Activated CD8-positive, alpha-beta memory T cell treated with anti-CD3 and anti-CD28 coated beads for 1 hour (primary cell): ENCODE data around the gene LOXHD1.

Source experiments
- DNase-seq, 2 donors: peaks; one replicate each; pipeline ENCODE4 v3.0.0-alpha.2; 2020; ENCODE audit warnings: low read depth in 1 of 2; ENCODE audit errors: extremely low read depth in 1 of 2

Gene LOXHD1, protein sequence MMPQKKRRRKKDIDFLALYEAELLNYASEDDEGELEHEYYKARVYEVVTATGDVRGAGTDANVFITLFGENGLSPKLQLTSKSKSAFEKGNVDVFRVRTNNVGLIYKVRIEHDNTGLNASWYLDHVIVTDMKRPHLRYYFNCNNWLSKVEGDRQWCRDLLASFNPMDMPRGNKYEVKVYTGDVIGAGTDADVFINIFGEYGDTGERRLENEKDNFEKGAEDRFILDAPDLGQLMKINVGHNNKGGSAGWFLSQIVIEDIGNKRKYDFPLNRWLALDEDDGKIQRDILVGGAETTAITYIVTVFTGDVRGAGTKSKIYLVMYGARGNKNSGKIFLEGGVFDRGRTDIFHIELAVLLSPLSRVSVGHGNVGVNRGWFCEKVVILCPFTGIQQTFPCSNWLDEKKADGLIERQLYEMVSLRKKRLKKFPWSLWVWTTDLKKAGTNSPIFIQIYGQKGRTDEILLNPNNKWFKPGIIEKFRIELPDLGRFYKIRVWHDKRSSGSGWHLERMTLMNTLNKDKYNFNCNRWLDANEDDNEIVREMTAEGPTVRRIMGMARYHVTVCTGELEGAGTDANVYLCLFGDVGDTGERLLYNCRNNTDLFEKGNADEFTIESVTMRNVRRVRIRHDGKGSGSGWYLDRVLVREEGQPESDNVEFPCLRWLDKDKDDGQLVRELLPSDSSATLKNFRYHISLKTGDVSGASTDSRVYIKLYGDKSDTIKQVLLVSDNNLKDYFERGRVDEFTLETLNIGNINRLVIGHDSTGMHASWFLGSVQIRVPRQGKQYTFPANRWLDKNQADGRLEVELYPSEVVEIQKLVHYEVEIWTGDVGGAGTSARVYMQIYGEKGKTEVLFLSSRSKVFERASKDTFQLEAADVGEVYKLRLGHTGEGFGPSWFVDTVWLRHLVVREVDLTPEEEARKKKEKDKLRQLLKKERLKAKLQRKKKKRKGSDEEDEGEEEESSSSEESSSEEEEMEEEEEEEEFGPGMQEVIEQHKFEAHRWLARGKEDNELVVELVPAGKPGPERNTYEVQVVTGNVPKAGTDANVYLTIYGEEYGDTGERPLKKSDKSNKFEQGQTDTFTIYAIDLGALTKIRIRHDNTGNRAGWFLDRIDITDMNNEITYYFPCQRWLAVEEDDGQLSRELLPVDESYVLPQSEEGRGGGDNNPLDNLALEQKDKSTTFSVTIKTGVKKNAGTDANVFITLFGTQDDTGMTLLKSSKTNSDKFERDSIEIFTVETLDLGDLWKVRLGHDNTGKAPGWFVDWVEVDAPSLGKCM (N-terminal part only)

DNA sequence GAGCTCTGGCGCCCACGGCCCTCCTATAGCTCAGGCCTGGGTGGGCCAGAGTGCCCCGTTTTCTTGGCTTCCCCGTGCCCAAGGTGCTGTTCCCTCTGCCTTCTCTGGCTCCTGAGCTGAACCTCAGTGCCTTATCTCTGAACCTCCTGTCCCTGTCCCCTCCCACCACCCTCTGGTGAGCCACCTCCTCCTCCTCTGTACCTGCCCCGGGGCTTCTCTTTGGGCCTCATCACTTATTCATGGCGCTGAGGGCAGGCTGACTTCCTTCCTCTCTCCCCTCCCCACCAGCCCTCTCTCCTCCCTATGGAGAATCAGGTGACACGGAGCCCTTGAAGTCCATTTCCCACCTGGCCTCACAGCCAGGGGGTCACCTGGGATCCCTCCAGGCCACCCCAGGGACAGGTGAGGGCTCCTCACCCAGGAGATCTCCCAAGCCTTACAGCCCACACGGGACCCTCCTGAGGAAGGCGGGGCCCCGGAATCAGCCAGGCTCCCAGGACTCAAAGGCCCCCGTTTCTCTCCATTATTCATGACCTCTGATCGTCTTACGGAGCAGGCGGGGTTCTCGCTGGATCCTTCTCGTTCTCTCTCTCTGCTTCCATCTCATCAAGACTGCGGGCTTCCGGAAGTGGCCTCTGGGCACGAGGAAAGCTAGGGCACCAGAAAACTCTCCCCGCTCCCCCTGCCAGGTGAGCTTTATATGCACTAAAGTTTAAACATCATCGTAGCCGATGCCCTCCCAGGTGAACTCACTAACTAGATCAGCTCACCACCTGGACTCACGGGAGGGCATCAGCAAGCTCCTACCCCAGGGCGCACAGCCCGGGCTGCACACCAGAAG lies at the start of gene LOXHD1:
TSS of gene LOXHD1 (minus strand) at position 106 of the 841 bp plus-strand sequence. CDS start 187 bp downstream, outside the sequence.
- no peak for DNase-seq

DNA sequence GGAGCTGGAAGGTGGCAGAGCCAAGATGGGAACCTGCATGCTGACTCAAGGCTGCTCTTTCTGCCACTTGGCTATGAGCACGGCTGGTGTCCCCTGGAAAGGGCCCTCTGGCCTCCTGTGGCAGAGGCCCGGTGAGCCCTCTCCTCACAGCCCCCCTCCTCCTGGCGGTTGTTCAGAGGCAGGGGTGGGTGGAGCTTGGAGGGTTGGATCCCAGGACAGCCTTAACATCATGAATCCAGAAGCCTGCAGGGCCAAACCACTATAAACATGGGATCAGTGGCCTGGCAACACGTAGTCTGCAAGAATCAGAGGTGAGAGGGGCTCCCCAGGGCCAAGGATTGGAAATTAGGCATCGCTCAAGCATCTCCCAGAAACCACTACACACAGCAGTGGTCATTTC lies 48.5 kb upstream of the LOXHD1 start:
- DNase-seq = no peak

DNA sequence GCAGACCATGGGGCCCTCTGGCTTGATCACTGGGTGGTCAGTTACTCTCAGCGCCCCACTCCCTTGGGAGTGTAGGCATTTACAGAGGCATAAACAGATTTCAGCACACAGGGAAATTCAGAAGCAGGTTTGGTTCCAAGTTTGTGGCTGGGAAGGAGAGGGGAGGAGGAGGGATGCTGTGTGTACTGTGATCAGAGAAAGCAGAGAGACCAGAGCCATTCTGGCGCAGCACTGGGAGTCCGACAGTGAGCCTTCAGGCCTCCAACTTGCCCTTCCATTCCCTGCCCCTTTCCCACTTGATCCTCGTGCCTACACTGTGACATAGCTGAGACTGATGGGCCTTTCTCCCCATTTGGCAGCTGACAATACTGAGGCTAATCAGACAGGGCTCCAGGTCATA lies 47.8 kb upstream of the LOXHD1 start:
- no peak for DNase-seq

DNA sequence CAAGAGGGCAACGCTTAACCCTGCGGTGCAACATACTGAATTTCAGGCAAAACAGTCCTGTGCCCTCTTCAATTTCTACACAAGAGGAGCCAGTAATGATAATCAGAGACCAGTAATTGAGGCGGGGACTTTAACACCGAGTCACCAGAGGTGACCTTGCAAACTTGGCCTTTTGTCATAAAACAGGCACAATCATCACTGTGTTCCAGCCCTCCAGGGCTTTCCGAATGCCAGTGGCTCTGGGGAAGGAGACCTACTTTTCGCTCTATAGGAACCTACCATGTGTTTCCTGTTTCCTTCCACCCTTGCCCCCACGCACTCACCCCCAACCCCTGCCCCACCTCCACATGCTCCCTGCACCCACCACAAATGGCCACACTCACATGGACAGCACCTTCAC lies 47.2 kb upstream of the LOXHD1 start:
- DNase-seq = no peak

DNA sequence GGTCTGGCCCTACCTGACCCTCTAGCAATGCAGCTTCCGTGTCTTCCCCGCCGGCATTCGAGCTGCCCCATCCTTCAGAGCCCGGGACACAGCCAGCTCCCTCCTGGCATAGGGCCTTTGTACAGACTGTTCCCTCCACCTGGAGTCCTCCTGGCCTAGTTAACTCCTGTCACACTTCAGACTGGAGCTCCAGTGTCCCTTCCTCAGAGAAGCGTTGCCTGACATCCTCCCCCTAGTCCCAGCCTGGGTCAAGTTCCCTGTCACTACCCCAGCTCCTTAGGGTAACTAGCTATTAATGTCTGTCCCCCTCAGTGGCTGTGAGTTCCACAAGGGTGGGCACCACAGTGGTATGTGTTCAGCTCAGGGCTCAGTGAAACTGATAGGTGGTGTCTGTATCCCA lies 45.5 kb upstream of the LOXHD1 start:
- DNase-seq = no peak

DNA sequence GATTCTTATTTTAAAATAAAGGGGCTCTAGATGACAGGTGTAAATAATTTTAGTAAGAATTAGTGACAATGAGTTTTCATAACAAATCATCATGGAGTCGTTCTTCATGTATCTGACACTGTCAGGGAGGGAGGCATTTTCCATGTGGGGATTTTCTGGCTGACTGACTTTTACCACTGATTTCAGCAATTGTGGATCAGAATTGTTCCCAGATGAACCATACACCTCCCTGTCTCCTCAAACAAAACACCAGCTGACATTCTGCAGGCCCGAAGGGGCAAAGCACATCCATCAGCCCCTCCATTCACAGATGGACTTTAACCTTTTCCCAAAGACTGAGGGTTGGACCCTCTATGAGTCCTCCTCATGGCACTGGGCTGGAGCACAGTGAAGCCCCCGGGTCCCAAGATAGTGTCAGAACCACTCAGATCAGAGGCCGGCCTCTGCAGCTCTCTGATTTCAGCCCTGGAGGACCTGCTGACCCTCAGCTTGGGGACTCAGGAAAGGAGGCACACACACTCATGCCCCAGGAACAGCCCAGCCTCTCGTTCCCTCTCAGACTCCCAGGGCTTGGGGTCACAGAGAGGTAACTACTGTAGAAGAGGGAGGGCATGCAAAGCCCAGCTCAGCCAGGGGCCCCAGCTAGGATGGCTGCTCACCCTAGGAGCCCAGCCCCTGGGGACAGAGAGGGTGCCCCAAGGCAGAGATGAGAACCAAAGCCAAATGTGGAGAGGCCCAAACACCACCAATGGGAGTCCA lies 43.2 kb upstream of the LOXHD1 start:
- no peak for DNase-seq

DNA sequence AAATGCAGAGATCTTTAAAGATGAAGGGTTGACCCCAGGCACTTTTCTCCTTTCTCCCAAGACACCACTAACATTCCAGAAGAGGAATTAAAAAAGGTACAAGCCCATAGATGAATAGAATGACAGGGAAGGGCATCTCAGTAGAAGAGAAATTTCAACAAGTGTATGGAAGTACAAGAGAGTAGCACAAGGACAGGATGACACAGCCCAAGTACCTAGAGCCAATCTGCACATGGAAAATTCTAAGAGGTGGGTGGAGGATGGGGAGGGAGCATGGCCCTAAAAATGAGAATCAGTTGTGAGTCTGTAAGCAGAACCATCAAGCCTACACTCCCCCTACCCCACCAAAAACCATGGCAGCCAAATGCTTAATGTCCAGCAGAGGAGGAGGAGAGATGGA lies 39.7 kb upstream of the LOXHD1 start:
- no peak for DNase-seq

DNA sequence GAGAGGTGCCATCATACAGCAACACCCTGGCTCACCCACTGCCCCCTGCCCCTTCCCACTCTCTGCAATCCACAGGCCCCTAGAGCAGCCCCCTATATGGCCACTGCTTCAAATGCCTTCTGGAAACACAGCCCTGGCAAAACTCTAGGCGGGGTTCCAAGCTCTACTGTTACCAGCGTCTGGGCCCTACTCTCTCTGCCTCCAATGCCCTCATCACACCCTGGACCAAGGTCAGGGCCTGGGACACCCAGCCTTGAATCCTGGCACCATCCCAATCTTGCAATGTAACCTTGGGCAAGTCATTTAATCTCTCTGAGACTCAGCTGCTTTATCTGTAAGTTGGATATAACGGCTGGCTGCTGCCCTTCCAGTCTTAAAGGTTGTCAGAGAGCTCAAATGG lies 39.2 kb upstream of the LOXHD1 start:
- DNase-seq = no peak

DNA sequence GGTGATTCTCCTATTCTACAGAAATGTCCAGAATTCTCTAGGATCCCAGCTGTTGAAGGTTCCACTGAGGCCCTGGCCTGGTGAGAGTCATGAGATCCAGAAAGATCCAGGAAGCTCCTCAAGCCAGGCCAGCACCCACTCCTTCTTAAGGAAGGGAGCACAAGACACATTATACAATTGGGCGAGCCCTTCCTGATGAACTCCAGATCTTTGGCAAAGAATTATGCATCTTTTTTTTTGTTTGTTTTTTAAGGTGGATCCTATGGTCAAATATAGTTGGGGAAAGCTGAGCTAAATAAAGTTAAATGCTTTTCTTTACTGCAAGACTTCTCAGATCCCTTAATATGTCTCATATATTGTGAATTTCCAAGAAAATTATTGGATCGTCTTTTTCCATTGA lies 37.0 kb upstream of the LOXHD1 start:
- DNase-seq = no peak

DNA sequence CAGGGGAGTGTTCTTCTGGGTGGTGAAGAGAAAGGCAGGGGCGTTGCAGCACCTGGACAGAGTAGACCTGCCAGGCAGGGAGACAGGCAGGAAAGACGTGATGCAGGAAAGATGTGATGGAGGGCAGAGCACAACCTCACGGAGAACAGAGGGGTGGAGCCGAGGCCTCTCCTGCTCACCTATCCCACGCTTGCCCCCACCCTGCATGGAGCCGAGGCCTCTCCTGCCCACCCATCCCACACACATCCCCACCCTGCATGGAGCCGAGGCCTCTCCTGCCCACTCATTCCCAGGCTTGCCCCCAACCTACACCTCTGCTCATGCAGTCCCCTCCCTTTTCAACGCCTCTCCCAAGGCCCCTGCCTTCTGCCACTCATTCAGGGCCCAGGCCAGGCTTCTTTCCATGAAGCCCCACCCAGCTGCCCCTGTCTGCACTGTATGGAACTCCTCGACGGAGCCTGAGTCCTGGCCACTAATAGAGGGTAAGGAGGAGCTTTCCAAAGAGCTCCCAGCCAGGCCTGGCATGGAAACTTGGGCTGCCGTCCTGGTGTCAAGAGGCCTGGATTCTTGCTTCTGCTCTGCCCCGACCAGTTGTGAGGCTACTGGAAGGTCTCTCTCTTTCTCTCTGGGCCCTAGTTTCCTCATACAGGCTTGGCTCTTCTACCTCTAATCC lies 32.0 kb upstream of the LOXHD1 start:
- DNase-seq = no peak

DNA sequence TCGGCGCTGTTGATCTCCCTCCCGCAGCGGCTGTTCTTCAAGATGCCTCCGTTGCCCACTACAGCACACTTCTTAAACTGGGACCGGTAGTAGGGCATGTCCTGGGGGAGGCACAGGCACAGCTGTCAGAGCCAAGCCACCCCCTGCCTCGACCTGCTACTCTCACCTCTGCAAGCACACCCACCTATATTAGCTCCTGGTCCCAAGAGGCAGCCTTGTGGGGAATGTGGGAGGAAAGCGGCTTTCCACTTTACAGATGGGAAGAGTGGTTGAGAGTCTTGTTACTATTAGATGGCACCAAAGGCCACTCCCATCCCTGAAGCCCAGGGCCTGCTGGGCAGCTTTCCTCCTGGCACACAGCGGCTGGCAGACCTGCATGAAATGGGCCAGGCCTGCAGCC lies 29.2 kb upstream of the LOXHD1 start:
- DNase-seq = no peak

DNA sequence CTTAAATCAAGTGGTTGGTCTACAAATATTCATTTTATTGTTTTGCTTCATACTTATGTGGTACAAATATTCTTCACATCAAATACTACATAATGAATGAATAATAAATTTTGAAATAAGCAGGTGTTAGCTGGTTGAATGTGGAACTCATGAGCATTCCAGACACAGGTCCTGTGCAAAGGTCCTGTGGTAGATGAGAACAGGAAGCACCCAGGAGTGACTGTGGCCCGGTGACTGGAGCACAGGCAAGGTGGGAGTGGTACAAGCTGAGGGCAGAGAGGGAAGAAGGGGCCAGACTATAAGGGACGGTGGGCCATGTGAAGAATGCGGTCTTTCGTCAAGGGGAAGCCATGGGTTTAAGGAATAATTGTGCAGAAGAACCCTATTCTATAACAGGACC lies 26.2 kb upstream of the LOXHD1 start:
- DNase-seq = no peak

DNA sequence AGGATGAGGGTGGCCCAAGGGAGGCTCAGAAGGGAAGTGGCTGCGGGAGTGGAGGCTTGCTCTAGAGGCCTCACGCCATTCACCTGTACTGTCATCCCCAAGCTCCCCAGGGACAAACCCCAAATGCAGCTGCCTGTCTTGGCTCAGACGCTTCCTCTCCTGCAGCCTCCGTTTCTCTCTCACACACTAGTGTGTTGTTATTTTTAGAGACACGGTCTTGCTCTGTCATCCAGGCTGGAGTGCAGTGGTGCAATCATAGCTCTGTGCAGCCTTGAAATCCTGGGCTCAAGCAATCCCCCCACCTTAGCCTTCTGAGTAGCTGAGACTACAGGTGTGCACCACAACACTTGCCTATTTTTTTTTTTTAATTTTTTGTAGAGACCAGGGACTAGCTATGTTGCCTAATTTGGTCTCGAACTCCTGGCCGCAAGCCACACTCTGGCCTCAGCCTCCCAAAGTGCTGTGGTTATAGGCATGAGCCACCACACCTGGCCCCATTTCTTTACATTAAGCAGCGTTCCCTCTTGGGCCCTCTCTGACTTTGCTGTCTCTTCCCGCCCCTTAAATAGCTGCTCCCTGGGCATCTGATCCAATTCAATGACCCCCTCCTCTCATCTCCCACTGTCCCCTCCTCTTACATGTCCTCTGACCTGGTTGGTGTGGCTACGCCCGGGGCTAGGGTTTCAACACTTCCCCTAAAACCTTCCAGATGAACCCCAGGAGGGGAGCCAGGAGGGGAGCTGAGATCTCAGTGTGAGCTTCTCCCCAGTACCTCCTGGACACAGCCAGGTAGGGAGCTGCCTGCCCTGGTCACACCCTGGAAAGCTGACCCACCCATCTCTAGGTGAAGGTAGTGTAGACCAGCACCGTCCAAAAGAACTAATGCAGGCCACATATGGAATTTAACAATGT lies 24.0 kb upstream of the LOXHD1 start:
- DNase-seq = no peak

DNA sequence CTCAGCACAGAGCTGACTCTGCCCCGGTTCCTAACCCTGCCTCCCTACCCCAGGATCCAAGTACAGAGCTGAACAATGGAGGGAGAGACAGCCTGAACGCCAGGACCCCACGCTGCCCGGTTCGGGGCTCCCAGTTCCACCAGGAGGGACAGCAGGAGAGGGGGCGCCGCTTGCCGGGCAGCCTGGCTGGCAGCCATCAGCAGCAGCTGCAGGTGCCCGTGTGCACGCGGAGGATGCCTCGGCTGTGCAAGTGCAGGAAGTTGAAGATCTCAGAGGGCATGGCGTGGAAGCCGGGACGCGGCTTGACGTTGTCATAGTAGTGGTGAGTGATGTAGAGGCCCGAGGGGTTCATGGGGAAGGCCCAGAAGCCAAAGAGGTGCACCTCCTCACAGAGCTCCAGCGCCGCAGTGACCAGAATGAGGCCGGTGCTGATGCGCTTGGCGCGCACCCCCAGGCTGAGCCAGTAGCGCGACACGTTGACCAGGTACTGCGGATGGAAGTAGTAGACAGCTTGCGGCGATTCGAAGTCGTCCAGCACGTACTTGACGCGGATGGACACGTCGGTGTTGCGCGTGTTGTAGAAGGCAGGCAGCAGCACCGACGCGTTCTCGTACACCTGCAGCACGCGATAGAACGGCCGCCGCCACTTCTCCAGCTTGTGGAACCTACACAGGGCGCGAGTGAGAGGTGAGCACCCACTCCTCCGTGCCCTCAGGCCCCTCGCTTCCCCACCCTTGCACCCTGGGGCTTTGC lies 23.0 kb upstream of the LOXHD1 start:
- no peak for DNase-seq

DNA sequence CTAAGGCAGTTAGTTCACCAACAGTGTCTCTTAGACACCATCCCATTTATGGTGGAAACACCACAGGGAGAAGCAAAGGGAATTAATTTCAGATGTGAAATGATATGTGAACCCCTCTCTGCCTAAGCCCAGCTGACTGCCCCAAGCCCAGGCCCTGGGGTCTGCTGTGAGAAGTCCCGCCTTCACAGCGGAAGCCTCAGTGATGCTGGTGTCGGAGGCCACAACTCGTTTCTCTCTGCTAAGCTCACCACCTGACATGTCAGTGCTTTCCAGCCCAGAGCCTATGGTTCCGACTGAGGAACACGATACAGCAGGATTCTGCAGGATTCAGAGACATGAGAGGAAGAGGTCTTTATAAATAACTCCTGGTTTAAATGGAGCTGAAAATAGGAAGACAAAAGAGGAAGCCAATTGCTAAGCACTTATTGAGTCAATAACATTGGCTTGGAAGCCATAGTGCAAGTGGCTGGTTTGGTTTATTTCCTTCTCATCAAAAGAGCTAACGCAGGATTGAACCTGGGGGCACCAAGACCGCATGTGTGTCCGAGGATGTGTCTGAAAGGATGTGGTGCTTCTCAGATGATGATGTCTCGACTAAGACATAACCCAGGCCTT lies 21.9 kb upstream of the LOXHD1 start:
- no peak for DNase-seq

DNA sequence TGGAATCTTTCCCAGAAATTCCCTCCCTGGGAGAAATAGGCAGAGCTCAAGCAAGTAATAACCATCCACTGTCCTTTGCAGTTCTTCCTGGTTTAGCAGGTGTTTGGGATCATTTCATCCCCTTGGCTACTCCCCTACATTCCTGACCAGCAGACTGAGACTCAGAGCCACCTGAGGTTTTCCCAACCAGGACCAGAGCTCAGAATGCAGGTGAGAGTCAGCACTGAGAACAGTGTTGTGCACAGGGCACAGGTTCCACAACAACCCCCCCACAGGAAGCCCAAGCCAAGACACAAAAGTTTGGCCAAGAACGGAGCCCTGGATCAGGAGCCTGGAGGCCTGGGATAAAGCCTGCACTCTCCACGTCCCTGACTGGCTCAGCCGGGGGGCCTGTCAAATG lies 21.0 kb upstream of the LOXHD1 start:
- no peak for DNase-seq

DNA sequence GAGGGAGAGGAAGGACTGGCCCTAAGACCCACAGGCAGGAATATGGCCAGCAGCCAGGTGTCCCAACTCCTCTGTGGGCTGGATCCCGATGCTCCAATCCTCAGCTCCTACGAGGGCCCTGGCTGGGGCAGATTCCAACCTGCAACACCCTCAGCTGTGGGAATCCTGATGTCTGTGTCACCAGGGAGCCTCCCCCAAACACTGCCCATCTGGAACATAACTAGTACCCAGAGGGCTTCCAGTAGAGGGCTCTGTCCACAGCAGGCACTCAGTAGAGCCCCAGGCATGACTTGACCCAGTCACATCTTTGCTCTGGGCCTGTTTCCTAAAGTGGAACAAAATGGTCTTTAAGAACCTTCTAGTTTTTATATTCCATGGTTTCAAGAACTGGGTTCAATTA lies 20.6 kb upstream of the LOXHD1 start:
- DNase-seq = no peak
